ENCODE measurements around the gene SKIDA1. TPM values are rescaled to one million over a fixed set of nuclear protein-coding genes. Genes with fewer than 3 reads are reported as not detected.

Gene SKIDA1
- total and polyA plus RNA-seq, 3 donors from 2014 or later: 4.7 to 6.9 (median 6.6) TPM

GRCh38 chr10:21498377-21498776 lies 27.1 kb downstream of the SKIDA1 start:
- Histone ChIP-seq H3K4me3 (no peak overlapping the region), H3K27ac (no peak overlapping the region), H3K9me3 (no peaks in the 10 kb centered on the region), H3K4me1 (no peaks in the 10 kb centered on the region), H3K36me3 (ENCODE audit: low read depth, missing control alignments) (no peaks in the 10 kb centered on the region), H3K27me3 (no peaks in the 10 kb centered on the region)
- intact Hi-C loops (cut with DNase I; ENCODE audit: low total_unique reads): loop anchor here (5.0 to 10.0 kb wide), 2 partner anchors 214 to 234 kb away; no protein-coding TSS in a partner anchor
- no peak for DNase-seq
- no peak for TF ChIP-seq POLR2A (IDR thresholded peaks at IDR 0.05)
- no peak for TF ChIP-seq CTCF (IDR thresholded peaks at IDR 0.05)
- 59 to 75% methylated on average over 2 of the region's 2 CpGs for WGBS, 2 donors

- DNase-seq: peak; percentile 95
- Histone ChIP-seq H3K4me3 (peak overlapping the region; percentile 71 to 88), H3K9me3 (no peaks in the 10 kb centered on the region), H3K27ac (peak overlapping the region; percentile 57 to 62), H3K4me1 (no peaks in the 10 kb centered on the region), H3K27me3 (no peaks in the 10 kb centered on the region), H3K36me3 (ENCODE audit: low read depth, missing control alignments) (no peaks in the 10 kb centered on the region)
- WGBS, 2 donors: 1 to 2% methylated on average over 20 to 35 of the region's 37 CpGs
- intact Hi-C loops (cut with DNase I; ENCODE audit: low total_unique reads): loop anchor here (5.0 to 10.0 kb wide), 2 partner anchors 212 to 235 kb away; no protein-coding TSS in a partner anchor
- TF ChIP-seq CTCF (IDR thresholded peaks at IDR 0.05): no peak
- no peak for TF ChIP-seq POLR2A (IDR thresholded peaks at IDR 0.05)
Measured at GRCh38 chr10:21497177-21497807, 28.2 kb downstream of the SKIDA1 start.

- Histone ChIP-seq H3K27me3 (no peaks in the 10 kb centered on the region), H3K4me1 (no peaks in the 10 kb centered on the region), H3K4me3 (peak overlapping the region; percentile 71 to 88), H3K27ac (peak overlapping the region; percentile 57 to 62), H3K36me3 (ENCODE audit: low read depth, missing control alignments) (no peaks in the 10 kb centered on the region), H3K9me3 (no peaks in the 10 kb centered on the region)
- intact Hi-C loops (cut with DNase I; ENCODE audit: low total_unique reads): loop anchor here (5.0 to 10.0 kb wide), 2 partner anchors 212 to 236 kb away; no protein-coding TSS in a partner anchor
- 0 to 1% methylated on average over 25 to 69 of the region's 72 CpGs for WGBS, 2 donors
- DNase-seq: peak; percentile 62
- TF ChIP-seq POLR2A (IDR thresholded peaks at IDR 0.05) (no peak), CTCF (IDR thresholded peaks at IDR 0.05) (no peak)
Measured at GRCh38 chr10:21496343-21497176, 28.9 kb downstream of the SKIDA1 start.

GRCh38 chr10:21495752-21496342 lies 29.6 kb downstream of the SKIDA1 start:
- no peaks in the 10 kb centered on the region for H3K36me3 ChIP-seq (ENCODE audit: low read depth, missing control alignments)
- intact Hi-C loops (cut with DNase I; ENCODE audit: low total_unique reads): loop anchor here (2.0 to 10.0 kb wide), 3 partner anchors 39 to 236 kb away; partner anchors contain the start of gene MLLT10
- peak overlapping the region; percentile 71 to 88 for H3K4me3 ChIP-seq
- H3K27me3 ChIP-seq: no peaks in the 10 kb centered on the region
- DNase-seq: peak; percentile 90
- WGBS, 2 donors: 0 to 1% methylated on average over 18 to 46 of the region's 58 CpGs
- H3K4me1 ChIP-seq: no peaks in the 10 kb centered on the region
- TF ChIP-seq POLR2A (IDR thresholded peaks at IDR 0.05) (no peak), CTCF (IDR thresholded peaks at IDR 0.05) (peak; percentile 98 to 99 (median 98))
- no peaks in the 10 kb centered on the region for H3K9me3 ChIP-seq
- peak overlapping the region; percentile 57 to 77 for H3K27ac ChIP-seq
